Caco-2 (cell line): ENCODE results near the gene SMYD3. TPM values are rescaled to one million over a fixed set of nuclear protein-coding genes. Genes with fewer than 3 reads are reported as not detected.

Experiments
- BruUV-seq: library from RNA; stranded (reverse); fragments of 400-500 nt; replicated peaks from 2 replicates; lab custom pipeline; 2021; lab: Mats Ljungman, UMichigan
- CTCF ChIA-PET: fragments of 300-600 bp; sonication (Branson Sonifier 250); formaldehyde crosslinking; loops from one replicate; lab custom pipeline; 2022; ENCODE audit warnings: antibody characterized with exemption; lab: Charles Lee
- POLR2A ChIA-PET: fragments of 300-600 bp; sonication (Branson Sonifier 250); formaldehyde crosslinking; loops from one replicate; lab custom pipeline; 2022; ENCODE audit warnings: antibody characterized with exemption; lab: Charles Lee
- DNase-seq, 2 experiments: peaks; one replicate each; pipeline versions ENCODE4 v3.0.0 to v3.0.0-alpha.2; 2020 to 2022
- H3K27me3 ChIP-seq: replicated peaks from 2 replicates; pipeline ENCODE4 v1.6.0; 2011; ENCODE audit warnings: low read length; ENCODE audit not compliant: control insufficient read depth, insufficient read depth
- H3K36me3 ChIP-seq: 2 replicates; pipeline ENCODE4 v1.5.1; 2011; ENCODE audit warnings: low read length; ENCODE audit not compliant: control insufficient read depth, insufficient read depth
- H3K4me1 ChIP-seq: fragments of 250-450 bp; sonication (Bioruptor Pico); 2 replicates; pipeline ENCODE4 v1.5.1; 2020; ENCODE audit warnings: mild to moderate bottlenecking
- H3K4me3 ChIP-seq: 2 replicates; pipeline ENCODE4 v1.5.1; 2011; ENCODE audit warnings: low read depth, mild to moderate bottlenecking, control low read depth, low read length
- H3K9me3 ChIP-seq: fragments of 250-450 bp; sonication (Bioruptor Pico); 2 replicates; pipeline ENCODE4 v1.5.1; 2020; ENCODE audit warnings: mild to moderate bottlenecking, moderate library complexity
- H3K27ac Mint-ChIP-seq: one replicate; pipeline ENCODE4 v1.8.0; 2022; ENCODE audit warnings: mixed read lengths; ENCODE audit not compliant: unreplicated experiment
- H3K27me3 Mint-ChIP-seq: one replicate; pipeline ENCODE4 v1.8.0; 2022; ENCODE audit warnings: mixed read lengths; ENCODE audit not compliant: insufficient read depth, unreplicated experiment
- H3K36me3 Mint-ChIP-seq: one replicate; pipeline ENCODE4 v1.8.0; 2022; ENCODE audit warnings: mild to moderate bottlenecking, mixed read lengths; ENCODE audit not compliant: insufficient read depth, unreplicated experiment
- H3K4me1 Mint-ChIP-seq: one replicate; pipeline ENCODE4 v1.8.0; 2022; ENCODE audit warnings: low read depth, mixed read lengths; ENCODE audit not compliant: unreplicated experiment
- H3K4me3 Mint-ChIP-seq: one replicate; pipeline ENCODE4 v1.8.0; 2022; ENCODE audit warnings: mild to moderate bottlenecking, moderate library complexity, mixed read lengths; ENCODE audit not compliant: unreplicated experiment
- H3K9me3 Mint-ChIP-seq: one replicate; pipeline ENCODE4 v1.8.0; 2022; ENCODE audit warnings: mixed read lengths; ENCODE audit not compliant: unreplicated experiment
- intact Hi-C: fragments of 100-400 bp; cut with micrococcal nuclease; formaldehyde crosslinking; loops from one replicate; pipeline ENCODE4 v1.10.0; 2022; ENCODE audit not compliant: unreplicated experiment
- total RNA-seq: library from RNA; stranded (reverse); gene quantifications from 2 replicates; pipeline ENCODE4 v1.2.3, GENCODE V29; 2022
- TF ChIP-seq, protein P1 (sequence below), 2 experiments: fragments of 200-600 bp in 1 of 2; IDR thresholded peaks; 1 replicate in 1 of 2; 2 replicates in 1 of 2; pipeline versions ENCODE4 v1.5.1 to v1.8.0; 2011 to 2022; ENCODE audit warnings: antibody characterized with exemption in 1 of 2, control low read depth in 1 of 2, inconsistent platforms in 1 of 2, low read depth in 1 of 2, low read length in 1 of 2, mild to moderate bottlenecking in 1 of 2, moderate library complexity in 1 of 2; ENCODE audit not compliant: insufficient read depth in 1 of 2, severe bottlenecking in 1 of 2, unreplicated experiment in 1 of 2

SMYD3 gene
- total RNA-seq, 1 experiment from 2014 or later: 33.0 TPM

DNA sequence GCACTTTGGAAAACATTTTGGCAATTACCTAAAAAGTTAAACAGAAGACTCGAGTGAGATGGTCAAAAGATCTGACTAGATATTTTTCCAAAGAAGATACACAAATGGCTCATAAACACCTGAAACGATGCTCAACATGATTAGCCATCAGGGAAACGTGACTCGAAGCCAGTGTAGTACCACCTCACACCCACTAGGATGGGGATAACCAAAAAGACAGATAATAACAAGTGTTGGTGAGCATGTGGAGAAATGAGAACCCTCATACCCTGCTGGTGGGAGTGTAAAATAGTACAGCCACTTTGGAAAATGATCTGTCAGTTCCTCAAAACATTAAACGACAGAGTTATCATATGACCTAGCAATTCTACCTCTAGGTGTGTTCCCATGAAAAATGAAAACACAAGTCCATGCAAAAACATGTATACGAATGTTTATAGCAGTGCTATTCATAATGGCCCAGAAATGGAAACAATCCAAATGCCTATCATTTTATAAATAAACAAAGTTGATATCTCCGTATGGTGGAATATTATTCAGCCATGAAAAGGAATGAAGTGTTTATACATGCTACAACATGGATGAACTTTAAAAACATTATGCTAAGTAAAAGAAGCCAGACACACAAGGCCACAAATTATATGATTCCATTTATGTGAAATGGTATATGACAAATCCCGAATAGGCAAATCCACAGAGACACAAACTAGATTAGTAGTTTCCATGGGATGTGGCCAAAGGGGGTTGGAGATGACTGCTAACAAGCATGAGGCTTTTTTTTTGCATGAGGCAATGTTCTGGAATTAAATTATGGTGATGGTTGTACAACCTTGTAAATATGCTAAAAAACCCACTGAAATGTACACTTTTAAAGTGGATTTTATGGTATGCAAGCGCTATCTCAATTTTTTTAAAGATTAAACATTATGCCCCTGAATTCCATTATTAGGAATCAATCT lies 727.0 kb downstream of the SMYD3 start:
- Mint-ChIP-seq H3K4me3 (no peak overlapping the region), H3K27ac (no peak overlapping the region), H3K36me3 (peaks cover 6% of the 10 kb centered on the region), H3K9me3 (no peaks in the 10 kb centered on the region), H3K4me1 (no peaks in the 10 kb centered on the region), H3K27me3 (no peaks in the 10 kb centered on the region)
- no peak for DNase-seq
- POLR2A ChIA-PET: no interaction called here
- intact Hi-C loops: no loop called here
- no TSS peak for BruUV-seq
- no peaks in the 10 kb centered on the region for H3K36me3 ChIP-seq
- CTCF ChIA-PET: no interaction called here
- H3K27me3 ChIP-seq: no peaks in the 10 kb centered on the region
- H3K4me1 ChIP-seq: 0 out of 2 replicates have a peak, but pooled peaks cover 5% of the 10 kb centered on the region
- H3K9me3 ChIP-seq: no peaks in the 10 kb centered on the region
- no peak overlapping the region for H3K4me3 ChIP-seq
- TF ChIP-seq, protein P1, sequence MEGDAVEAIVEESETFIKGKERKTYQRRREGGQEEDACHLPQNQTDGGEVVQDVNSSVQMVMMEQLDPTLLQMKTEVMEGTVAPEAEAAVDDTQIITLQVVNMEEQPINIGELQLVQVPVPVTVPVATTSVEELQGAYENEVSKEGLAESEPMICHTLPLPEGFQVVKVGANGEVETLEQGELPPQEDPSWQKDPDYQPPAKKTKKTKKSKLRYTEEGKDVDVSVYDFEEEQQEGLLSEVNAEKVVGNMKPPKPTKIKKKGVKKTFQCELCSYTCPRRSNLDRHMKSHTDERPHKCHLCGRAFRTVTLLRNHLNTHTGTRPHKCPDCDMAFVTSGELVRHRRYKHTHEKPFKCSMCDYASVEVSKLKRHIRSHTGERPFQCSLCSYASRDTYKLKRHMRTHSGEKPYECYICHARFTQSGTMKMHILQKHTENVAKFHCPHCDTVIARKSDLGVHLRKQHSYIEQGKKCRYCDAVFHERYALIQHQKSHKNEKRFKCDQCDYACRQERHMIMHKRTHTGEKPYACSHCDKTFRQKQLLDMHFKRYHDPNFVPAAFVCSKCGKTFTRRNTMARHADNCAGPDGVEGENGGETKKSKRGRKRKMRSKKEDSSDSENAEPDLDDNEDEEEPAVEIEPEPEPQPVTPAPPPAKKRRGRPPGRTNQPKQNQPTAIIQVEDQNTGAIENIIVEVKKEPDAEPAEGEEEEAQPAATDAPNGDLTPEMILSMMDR (IDR thresholded peaks at IDR 0.05; ENCODE audit: insufficient read depth in 1 of 2, low read depth in 1 of 2, low read length in 1 of 2, severe bottlenecking in 1 of 2, unreplicated experiment in 1 of 2): peak in 1 of 2 experiments; percentile 48

DNA sequence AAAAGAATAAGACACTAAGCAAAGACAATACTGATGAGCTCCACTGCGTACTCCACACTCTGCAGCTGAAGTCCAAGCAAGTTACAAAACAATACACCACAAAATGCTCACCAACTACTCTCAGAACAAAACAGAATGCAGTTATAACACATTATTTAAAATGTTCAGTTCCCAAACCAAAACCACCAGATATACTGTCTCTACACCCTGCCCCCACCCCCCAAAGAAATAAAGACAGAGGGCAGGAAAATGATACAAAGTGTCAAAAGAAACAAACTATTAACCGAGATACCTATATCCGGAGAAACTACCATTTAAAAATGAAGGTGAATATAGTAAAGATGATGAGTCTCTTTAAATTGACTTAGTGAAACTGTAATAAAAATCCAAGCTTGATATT lies 729.3 kb downstream of the SMYD3 start:
- H3K36me3 Mint-ChIP-seq: peaks cover 6% of the 10 kb centered on the region

DNA sequence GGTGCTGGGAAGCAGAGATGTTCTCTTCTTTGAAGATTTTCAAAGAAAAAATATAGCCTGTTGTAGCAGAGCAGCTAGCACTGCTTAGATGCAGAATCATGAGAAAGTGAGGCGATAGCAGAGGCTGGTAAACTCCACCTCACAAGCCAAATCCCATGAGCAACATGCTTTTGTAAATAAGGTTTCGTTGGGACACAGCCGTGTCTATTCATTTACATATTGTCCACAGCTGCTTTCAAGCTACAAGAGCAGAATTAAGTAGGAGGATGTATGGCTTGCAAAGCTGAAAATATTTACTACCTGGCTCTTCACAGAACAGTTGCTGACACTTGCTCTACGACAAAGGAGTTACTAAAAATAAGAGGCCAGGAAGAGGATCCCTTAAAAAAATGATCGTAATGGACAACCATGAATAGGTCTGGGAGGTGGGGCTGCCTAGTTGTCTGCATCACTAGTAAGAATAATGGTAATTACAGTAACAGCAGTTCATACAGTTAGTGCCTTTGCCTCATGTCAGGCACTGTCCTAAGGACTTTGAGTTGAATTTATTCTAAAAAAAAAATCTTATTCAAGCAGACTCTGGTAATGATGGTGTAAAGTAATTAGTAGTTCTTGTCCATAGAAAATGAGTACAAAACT lies 730.3 kb downstream of the SMYD3 start:
- Mint-ChIP-seq H3K27ac (no peak overlapping the region), H3K27me3 (no peaks in the 10 kb centered on the region), H3K4me1 (no peaks in the 10 kb centered on the region), H3K4me3 (no peak overlapping the region), H3K9me3 (no peaks in the 10 kb centered on the region), H3K36me3 (peaks cover 6% of the 10 kb centered on the region)
- ChIA-PET POLR2A (no interaction called here), CTCF (no interaction called here)
- 0 out of 2 replicates have a peak, but pooled peaks cover 5% of the 10 kb centered on the region for H3K4me1 ChIP-seq
- H3K9me3 ChIP-seq: no peaks in the 10 kb centered on the region
- no peak for DNase-seq
- TF ChIP-seq, protein P1 (IDR thresholded peaks at IDR 0.05; ENCODE audit: insufficient read depth in 1 of 2, low read depth in 1 of 2, low read length in 1 of 2, severe bottlenecking in 1 of 2, unreplicated experiment in 1 of 2): no peak
- intact Hi-C loops: no loop called here
- no peaks in the 10 kb centered on the region for H3K36me3 ChIP-seq
- no TSS peak for BruUV-seq
- no peaks in the 10 kb centered on the region for H3K27me3 ChIP-seq
- no peak overlapping the region for H3K4me3 ChIP-seq

More for the DNA sequence above, 729.3 kb downstream of the SMYD3 start:
- Histone ChIP-seq H3K36me3 (no peaks in the 10 kb centered on the region), H3K27me3 (no peaks in the 10 kb centered on the region), H3K4me3 (no peak overlapping the region), H3K9me3 (no peaks in the 10 kb centered on the region), H3K4me1 (0 out of 2 replicates have a peak, but pooled peaks cover 5% of the 10 kb centered on the region)
- no peak for DNase-seq
- Mint-ChIP-seq H3K27ac (no peak overlapping the region), H3K9me3 (no peaks in the 10 kb centered on the region), H3K27me3 (no peaks in the 10 kb centered on the region), H3K4me1 (no peaks in the 10 kb centered on the region), H3K4me3 (no peak overlapping the region)
- TF ChIP-seq, protein P1 (IDR thresholded peaks at IDR 0.05; ENCODE audit: insufficient read depth in 1 of 2, low read depth in 1 of 2, low read length in 1 of 2, severe bottlenecking in 1 of 2, unreplicated experiment in 1 of 2): no peak
- BruUV-seq: no TSS peak
- intact Hi-C loops: no loop called here
- CTCF ChIA-PET: no interaction called here
- POLR2A ChIA-PET: no interaction called here
